GM21447 (cell line): ENCODE measurements around the gene LIG4.
"Not testable (repeated sequence)": the region's sequence is repeated elsewhere in the genome, so short reads cannot be mapped to it uniquely, and the experiment has no call there.

Source experiments
- ATAC-seq: cut with Tn5 transposase; IDR thresholded peaks from one replicate; pipeline ENCODE4 v1.9.1; 2021; ENCODE audit not compliant: unreplicated experiment

The LIG4 gene

DNA sequence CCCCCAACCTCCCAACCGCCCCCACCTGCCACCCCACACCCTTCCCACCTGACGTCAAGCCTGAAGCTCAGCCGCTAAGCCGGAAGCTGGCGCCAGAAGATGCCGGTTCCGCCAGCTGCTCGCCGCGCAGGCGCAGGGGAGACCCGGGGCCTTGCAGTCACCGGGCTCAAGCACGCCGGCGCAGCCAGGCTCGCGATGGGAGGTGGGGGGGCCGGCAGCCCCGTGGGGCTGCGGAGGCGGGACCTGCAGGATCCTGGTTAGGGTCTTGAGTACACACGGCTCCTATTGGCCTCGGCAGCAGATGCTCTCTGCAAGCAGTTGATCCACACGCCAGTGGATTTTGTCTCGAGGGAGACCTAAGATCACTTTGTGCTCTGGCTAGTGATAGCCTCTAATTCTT lies at the start of gene LIG4:
TSS of gene LIG4 (minus strand) at position 101 of the 400 bp plus-strand sequence. CDS start 4,268 bp downstream, outside the sequence.
- ATAC-seq: peak; percentile 49

DNA sequence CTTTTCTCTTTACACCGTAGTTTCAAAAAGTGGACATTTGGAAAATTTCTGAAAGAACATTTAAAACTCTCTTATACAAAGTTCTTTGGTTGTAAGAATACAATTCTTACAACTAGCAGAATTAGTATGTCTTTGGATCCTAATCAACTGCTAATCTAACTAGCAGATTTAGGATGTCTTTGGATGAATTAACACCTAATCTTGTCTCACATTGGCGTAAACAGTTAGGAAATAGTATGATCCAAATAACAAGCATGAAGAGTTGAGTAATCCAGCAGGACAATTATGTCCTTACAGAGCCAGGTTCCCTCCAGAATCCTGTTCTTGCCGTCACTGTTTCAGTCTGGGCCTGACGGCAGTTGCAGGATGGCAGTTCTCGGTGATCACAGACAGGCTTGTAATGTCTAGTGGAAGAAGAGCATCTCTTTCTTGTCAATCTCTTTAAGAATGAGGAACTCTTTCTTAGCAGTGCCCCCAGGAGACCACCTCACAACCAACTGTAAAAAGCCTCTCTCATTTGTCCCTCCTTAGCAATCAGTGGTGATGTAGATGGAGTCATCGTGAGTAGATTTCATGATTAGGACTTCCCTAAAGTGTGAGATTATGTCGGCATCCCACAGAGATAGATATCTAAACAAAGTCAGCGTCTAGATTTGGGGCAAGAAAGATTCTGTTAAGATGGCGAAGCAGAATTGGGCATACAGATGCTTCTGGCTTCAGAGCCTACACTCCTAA lies 48.5 kb upstream of the LIG4 start:
- no peak for ATAC-seq

GRCh38 chr13:108257248-108257647 lies 41.9 kb upstream of the LIG4 start:
- no peak for ATAC-seq

- peak; percentile 68 for ATAC-seq
These were observed 33.8 kb upstream of the LIG4 start for GRCh38 chr13:108249150-108249549.

DNA sequence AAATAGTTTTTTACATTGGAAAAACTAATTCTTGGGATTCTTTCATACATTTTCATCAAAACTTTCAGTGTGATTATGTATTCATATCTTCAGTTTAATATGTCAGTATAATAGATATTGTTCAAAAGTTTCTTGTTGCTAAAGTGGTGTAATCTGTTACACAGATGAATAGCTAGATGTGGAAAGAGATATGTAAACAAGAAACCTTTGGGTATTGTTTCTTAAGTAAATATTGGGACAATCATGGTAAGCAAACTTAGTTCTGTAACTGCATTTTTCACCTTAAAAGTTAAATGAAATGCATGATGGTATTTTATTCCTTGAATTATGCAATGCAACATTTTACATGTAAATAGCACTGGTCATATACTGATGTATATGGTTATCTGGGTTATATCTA lies 15.0 kb upstream of the LIG4 start:
- ATAC-seq: no peak

- ATAC-seq: no peak
These were observed 12.4 kb upstream of the LIG4 start for GRCh38 chr13:108227651-108228272.

GRCh38 chr13:108226184-108226583 lies 10.8 kb upstream of the LIG4 start:
- ATAC-seq: no peak

DNA sequence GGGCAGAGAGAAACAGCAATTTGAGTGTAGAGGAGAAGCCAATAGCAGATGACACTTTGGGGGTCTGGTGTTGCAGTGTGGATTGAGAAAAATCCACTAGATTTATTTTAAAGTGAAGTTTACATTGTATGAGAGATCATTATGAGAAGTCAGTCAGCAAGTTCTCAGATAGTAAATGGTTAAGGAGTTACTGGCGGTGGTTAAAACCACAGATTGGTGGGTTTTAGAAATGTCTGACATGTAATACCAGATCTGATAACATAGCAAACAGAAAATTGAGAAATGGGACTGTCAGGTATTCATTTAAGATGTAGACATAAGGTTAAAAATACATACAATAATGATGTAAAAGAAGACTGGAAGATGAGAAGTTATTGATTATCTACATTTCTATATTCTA lies 10.1 kb upstream of the LIG4 start:
- ATAC-seq: peak; percentile 41

GRCh38 chr13:108223687-108224503 lies 8.6 kb upstream of the LIG4 start:
- ATAC-seq: no peak

DNA sequence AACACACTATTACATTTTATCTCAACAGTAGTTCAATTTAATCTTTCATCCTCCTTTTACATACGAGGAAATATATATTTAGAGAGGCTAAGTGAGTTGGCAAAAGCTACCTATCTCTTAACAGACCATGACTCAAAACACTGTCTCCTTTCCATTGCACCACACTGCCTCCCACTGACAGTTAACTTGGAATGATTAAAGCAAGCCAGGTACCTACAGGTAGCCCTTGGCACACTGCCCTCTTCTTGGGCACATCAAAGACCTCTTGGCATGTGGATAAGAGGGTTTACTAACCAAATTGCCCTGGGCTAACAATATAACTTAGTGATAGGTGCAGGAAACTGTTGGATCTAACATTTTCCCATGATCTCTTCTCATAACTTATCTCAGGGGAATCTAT lies 4.7 kb upstream of the LIG4 start:
- no peak for ATAC-seq

DNA sequence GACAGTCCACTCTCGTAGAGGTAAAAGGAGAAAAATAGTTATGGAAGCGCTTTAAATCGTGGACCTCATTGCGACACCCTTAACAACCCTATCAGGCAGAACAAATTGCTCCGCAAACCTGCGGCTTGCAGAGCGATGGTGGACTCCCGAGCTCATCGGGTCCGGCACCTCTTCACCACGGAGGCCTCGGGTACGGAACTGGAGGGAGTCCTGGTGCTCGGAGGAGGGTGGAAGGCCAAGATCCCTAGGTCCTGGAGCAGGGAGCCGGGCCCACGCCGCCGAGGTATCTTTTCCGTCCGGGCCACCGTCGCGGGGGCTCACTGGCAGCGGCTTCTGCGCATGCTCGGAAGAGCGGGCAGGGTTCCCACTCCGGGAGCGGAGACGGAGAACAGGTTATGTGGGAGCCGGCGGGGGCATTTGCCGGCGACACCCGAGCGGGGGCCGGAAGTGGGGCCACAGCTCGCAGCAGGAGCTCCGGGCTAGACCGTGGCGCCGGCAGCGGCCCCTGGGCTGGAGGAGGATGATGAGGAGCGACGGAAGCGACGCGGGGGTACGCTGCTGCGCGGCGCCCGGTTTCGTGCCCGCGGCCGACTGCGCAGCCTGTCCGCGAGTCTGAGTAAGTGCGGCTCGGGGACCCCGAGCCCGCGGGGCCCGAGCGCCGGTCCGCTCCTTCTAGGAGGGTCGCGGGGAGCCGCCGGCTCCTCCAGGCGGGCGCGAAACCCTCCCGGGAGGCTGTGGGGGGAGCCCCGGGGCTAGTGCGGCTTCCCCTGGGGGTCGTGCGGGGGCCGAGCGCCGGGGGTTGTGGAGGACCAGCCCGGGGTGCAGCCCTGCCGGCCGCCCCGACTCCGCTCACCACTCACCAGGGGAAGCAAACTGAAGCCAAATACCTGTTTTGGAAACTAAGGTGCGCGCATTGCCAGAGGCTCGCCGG lies 3.0 kb upstream of the LIG4 start, which contains the start of gene ABHD13:
TSS of gene ABHD13 (plus strand) at position 349 of the 931 bp plus-strand sequence. CDS start 10,827 bp downstream, outside the sequence.
- ATAC-seq: peak; percentile 72

DNA sequence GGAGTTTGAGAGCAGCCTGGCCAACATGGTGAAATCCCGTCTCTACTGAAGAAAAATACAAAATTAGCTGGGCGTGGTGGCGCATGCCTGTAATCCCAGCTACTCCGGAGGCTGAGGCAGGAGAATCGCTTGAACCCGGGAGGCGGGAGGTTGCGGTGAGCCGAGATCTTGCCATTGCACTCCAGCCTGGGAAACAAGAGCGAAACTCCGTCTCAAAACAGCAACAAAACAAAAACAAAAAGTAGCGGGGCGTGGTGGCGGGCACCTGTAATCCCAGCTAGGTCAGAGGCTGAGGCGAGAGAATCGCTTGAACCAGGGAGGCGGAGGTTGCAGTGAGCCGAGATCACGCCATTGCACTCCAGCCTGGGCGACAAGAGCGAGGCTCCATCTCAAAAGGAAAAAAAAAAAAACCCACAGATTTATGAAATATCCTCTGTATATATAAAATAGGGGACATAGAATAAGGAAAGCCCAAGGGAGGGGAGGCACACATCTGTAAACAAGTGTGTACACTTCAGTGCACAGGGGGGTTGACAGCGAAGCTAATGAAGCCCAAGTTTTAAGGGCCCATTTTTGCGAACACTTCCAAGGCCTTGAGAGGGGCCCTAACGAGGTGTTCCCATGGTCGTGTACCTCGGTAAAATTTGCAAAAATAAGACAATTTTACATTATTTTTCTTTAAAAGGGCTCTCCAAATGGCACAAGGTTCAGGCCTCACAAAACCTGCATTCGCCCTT lies 2.1 kb upstream of the LIG4 start:
- ATAC-seq: not testable (repeated sequence)

DNA sequence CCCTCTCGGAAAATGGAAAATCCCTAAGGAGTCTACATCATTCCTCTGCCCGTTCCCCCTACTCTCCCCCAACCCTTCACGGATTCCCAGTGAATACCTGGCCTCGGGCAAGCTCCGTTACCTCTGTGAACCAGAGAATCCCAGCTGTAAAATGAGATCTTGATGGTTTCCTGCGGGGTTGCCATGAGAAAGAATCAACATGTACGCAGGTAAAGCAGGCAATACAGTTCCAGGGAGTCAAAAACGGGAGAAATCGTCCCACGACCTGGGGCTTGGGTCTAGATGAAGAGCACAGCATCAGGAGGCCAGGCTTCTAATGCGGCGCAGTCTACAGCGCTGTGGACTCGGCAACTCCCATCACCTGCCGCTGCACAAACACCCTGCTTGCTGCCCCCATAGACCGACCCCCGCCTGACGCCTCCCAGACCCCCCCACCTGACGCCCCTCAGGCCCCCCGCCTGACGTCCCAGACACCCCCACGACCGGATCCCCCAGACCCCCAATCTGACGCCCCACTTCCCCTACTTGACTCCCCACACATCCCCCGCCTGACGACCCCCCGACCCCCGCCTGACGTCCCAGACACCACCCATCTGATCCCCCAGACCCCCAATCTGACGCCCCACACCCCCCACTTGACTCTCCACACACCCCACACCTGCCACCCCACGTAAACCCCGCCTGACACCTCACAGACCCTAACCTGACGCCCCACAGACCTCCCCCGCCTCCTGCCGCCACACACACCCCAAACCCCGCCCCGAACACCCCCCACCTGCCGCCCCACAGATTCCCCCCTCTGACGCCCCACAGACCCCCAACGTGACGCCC lies 680 bp downstream of the LIG4 start:
- no peak for ATAC-seq

DNA sequence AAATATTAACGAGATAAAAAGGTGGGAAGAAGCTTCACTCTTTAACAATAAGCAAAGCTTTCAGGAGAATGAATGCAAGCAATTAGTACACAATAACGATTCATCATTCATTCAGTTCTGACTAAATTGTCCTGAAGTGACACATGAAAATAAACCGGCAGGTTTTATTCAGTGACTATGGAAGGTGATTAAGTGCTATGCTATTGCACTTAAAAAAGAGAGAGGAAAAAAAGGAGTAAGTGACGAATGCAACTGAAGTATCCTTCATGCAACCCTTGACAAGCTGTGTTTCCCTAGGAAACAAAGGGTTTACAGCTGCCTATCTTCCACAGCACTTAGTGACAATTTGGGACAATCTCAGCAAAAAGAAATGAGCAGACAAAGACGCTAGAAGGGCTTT lies 1.4 kb downstream of the LIG4 start:
- ATAC-seq: no peak

DNA sequence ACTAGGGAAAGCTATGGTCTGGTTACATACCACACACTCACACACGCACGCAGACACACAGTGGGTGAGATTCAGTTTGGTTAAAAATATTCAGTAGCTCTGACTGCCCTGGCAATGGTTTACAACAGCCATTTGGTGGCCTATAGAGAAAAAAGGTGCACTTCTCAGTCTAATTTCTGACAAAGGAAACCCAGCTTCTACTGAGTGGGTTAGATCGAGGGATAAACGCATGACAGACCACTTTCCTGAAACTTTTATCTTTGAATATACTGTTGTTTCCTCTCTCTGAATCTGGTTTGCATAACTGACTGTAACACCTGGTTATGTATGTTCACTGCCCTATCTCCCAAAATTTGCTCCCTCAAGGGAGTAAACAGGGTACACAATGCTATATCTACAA lies 2.5 kb downstream of the LIG4 start:
- peak; percentile 45 for ATAC-seq

DNA sequence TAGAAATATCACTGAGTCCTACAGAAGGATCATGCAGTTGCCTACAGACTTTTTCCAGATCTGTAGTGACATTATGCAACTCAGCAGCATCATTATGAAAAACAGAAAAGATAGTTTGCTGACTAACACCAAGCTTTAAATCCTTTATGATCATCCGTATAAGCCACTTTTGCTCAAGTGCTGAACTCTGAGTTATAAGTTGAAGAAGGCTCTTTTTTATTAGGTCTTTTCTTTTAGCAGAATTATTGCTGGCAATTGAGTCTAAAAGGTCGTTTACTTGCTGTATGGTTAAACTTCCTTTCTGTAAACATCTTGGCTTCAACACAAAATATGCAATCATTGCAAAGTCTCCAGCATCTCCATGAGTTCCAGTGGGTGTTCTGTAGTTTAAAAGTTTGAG lies 4.8 kb downstream of the LIG4 start:
- ATAC-seq: no peak

GRCh38 chr13:108200781-108201398 lies 14.4 kb downstream of the LIG4 start:
- ATAC-seq: no peak

- no peak for ATAC-seq
These were observed 19.5 kb downstream of the LIG4 start for GRCh38 chr13:108195861-108196260.

DNA sequence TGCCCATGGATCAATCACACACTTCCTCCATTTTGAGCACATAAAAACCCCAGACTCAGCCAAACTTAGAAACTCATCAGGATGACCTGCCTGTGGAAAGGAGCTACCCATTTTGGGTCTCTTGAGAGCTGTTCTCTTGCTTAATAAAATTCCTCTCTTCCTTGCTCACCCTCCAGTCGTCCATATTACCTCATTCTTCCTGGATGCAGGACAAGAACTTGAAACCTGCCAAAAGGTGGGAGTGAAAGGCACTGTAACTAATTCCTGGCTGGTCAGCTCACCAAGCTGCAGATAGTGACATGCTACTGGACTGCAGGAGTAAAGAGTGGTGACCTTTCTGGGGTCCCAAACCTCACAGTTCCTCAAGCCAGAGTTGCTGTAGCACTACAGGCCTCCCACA lies 20.2 kb downstream of the LIG4 start:
- no peak for ATAC-seq
